ENCODE results near the gene CDK11B. TPM values are rescaled to one million over a fixed set of nuclear protein-coding genes. Genes with fewer than 3 reads are reported as not detected.

CDK11B gene
- total RNA-seq, 4 donors from 2014 or later: 27.2 to 68.9 (median 33.0) TPM

GRCh38 chr1:1605034-1605591 lies 53.7 kb downstream of the CDK11B start:
- no peaks in the 10 kb centered on the region for H3K36me3 ChIP-seq
- H3K4me1 ChIP-seq: peaks cover 5 to 11% (median 8%) of the 10 kb centered on the region in 4 donors
- H3K27me3 ChIP-seq: peaks cover 0 to 53% (median 15%) of the 10 kb centered on the region in 4 donors
- no peaks in the 10 kb centered on the region for H3K9me3 ChIP-seq
- no peak overlapping the region for H3K27ac ChIP-seq (replicated peaks in 1 of 4)
- 76% methylated on average over 11 of the region's 14 CpGs for WGBS
- no peak overlapping the region for H3K4me3 ChIP-seq
- intact Hi-C loops (cut with DNase I): no loop called here
- no peak for TF ChIP-seq POLR2A (IDR thresholded peaks at IDR 0.05; ENCODE audit: low read depth)
- no peak for TF ChIP-seq CTCF (IDR thresholded peaks at IDR 0.05)
- no peak for TF ChIP-seq EP300 (IDR thresholded peaks at IDR 0.05)
- TF ChIP-seq POLR2AphosphoS5 (IDR thresholded peaks at IDR 0.05): no peak
- DNase-seq (ENCODE audit: extremely low spot score): no peak

GRCh38 chr1:1604374-1605033 lies 54.3 kb downstream of the CDK11B start:
- intact Hi-C loops (cut with DNase I): no loop called here
- no peak for DNase-seq (ENCODE audit: extremely low spot score)
- Histone ChIP-seq H3K36me3 (no peaks in the 10 kb centered on the region), H3K4me3 (no peak overlapping the region), H3K27ac (replicated peaks in 1 of 4) (no peak overlapping the region), H3K9me3 (no peaks in the 10 kb centered on the region), H3K27me3 (peaks cover 0 to 56% (median 15%) of the 10 kb centered on the region in 4 donors), H3K4me1 (peaks cover 5 to 13% (median 9%) of the 10 kb centered on the region in 4 donors)
- WGBS: 82% methylated on average over 9 of the region's 15 CpGs
- TF ChIP-seq POLR2AphosphoS5 (IDR thresholded peaks at IDR 0.05): no peak
- no peak for TF ChIP-seq POLR2A (IDR thresholded peaks at IDR 0.05; ENCODE audit: low read depth)
- TF ChIP-seq CTCF (IDR thresholded peaks at IDR 0.05): no peak
- no peak for TF ChIP-seq EP300 (IDR thresholded peaks at IDR 0.05)

- intact Hi-C loops (cut with DNase I): no loop called here
- no peak for DNase-seq (ENCODE audit: extremely low spot score)
- Histone ChIP-seq H3K27ac (replicated peaks in 1 of 4) (no peak overlapping the region), H3K27me3 (peaks cover 0 to 63% (median 18%) of the 10 kb centered on the region in 4 donors), H3K4me1 (peaks cover 10 to 20% (median 15%) of the 10 kb centered on the region in 4 donors), H3K36me3 (no peaks in the 10 kb centered on the region), H3K4me3 (no peak overlapping the region), H3K9me3 (no peaks in the 10 kb centered on the region)
- WGBS: 70% methylated on average over 12 of the region's 13 CpGs
- TF ChIP-seq POLR2A (IDR thresholded peaks at IDR 0.05; ENCODE audit: low read depth): no peak
- TF ChIP-seq POLR2AphosphoS5 (IDR thresholded peaks at IDR 0.05): no peak
- TF ChIP-seq EP300 (IDR thresholded peaks at IDR 0.05): no peak
- TF ChIP-seq CTCF (IDR thresholded peaks at IDR 0.05): no peak
Observed at GRCh38 chr1:1603671-1604373, 55.0 kb downstream of the CDK11B start.

- no peak for DNase-seq (ENCODE audit: extremely low spot score)
- intact Hi-C loops (cut with DNase I): no loop called here
- no peak overlapping the region for H3K4me3 ChIP-seq
- H3K27ac ChIP-seq (replicated peaks in 1 of 4): no peak overlapping the region
- H3K36me3 ChIP-seq: no peaks in the 10 kb centered on the region
- peaks cover 0 to 70% (median 24%) of the 10 kb centered on the region in 4 donors for H3K27me3 ChIP-seq
- 73% methylated on average over 6 of the region's 13 CpGs for WGBS
- peaks cover 10 to 28% (median 15%) of the 10 kb centered on the region in 4 donors for H3K4me1 ChIP-seq
- no peaks in the 10 kb centered on the region for H3K9me3 ChIP-seq
- TF ChIP-seq POLR2AphosphoS5 (IDR thresholded peaks at IDR 0.05): no peak
- no peak for TF ChIP-seq CTCF (IDR thresholded peaks at IDR 0.05)
Observed at GRCh38 chr1:1602968-1603506, 55.8 kb downstream of the CDK11B start.

Measured in esophagus muscularis mucosa (tissue), 4 donors.